Liver (tissue), 9 donors: ENCODE results near the gene DHX57. TPM values are rescaled to one million over a fixed set of nuclear protein-coding genes. Genes with fewer than 3 reads are reported as not detected.
A peak's percentile ranks its signal among the peaks of the same experiment; 100 is the strongest.

ENCODE experiments used
- DNase-seq: peaks from one replicate; pipeline ENCODE4 v3.0.0-alpha.2; 2017; ENCODE audit warnings: low spot score
- H3K27ac ChIP-seq, 2 donors: one replicate each; pipeline ENCODE4 v1.7.0; 2013; ENCODE audit warnings: inconsistent platforms in 2 of 2, low read length in 2 of 2, control low read depth in 1 of 2, low read depth in 1 of 2, mild to moderate bottlenecking in 1 of 2
- H3K27me3 ChIP-seq, 4 donors: one replicate each; pipeline versions ENCODE4 v1.6.1 to v1.7.0; 2013; ENCODE audit warnings: low read length in 3 of 4, inconsistent platforms in 1 of 4, mild to moderate bottlenecking in 1 of 4, moderate library complexity in 1 of 4; ENCODE audit not compliant: control insufficient read depth in 4 of 4, insufficient read depth in 4 of 4
- H3K36me3 ChIP-seq, 4 donors: one replicate each; pipeline versions ENCODE4 v1.6.1 to v1.7.0; 2013; ENCODE audit warnings: low read length in 3 of 4, mild to moderate bottlenecking in 3 of 4, low read depth in 1 of 4, moderate library complexity in 1 of 4; ENCODE audit not compliant: control insufficient read depth in 4 of 4, insufficient read depth in 3 of 4
- H3K4me1 ChIP-seq, 4 donors: one replicate each; pipeline versions ENCODE4 v1.6.1 to v1.7.0; 2013; ENCODE audit warnings: low read length in 3 of 4, mild to moderate bottlenecking in 3 of 4, moderate library complexity in 1 of 4; ENCODE audit not compliant: control insufficient read depth in 4 of 4, insufficient read depth in 4 of 4
- H3K4me3 ChIP-seq, 3 donors: one replicate each; pipeline versions ENCODE4 v1.6.1 to v1.7.0; 2013; ENCODE audit warnings: low read length in 3 of 3, control low read depth in 1 of 3, low read depth in 1 of 3, mild to moderate bottlenecking in 1 of 3
- H3K9ac ChIP-seq, 2 donors: one replicate each; pipeline ENCODE4 v1.7.0; 2013; ENCODE audit warnings: low read length in 2 of 2, mild to moderate bottlenecking in 2 of 2, moderate library complexity in 2 of 2, control low read depth in 1 of 2, low read depth in 1 of 2
- H3K9me3 ChIP-seq, 4 donors: one replicate each; pipeline versions ENCODE4 v1.6.1 to v1.7.0; 2013; ENCODE audit warnings: low read length in 3 of 4; ENCODE audit not compliant: control insufficient read depth in 4 of 4
- ATF3 ChIP-seq: IDR thresholded peaks from 2 replicates; pipeline ENCODE4 v1.6.1; 2016; ENCODE audit warnings: antibody characterized with exemption
- EGR1 ChIP-seq, 2 donors: IDR thresholded peaks; 2 replicates each; pipeline ENCODE4 v1.6.1; 2016 to 2018; ENCODE audit warnings: antibody characterized with exemption in 2 of 2, low read depth in 2 of 2
- FOXA1 ChIP-seq: IDR thresholded peaks from 2 replicates; pipeline ENCODE4 v1.6.1; 2016; ENCODE audit warnings: antibody characterized with exemption
- FOXA2 ChIP-seq: IDR thresholded peaks from 2 replicates; pipeline ENCODE4 v1.6.1; 2016; ENCODE audit warnings: antibody characterized with exemption
- GABPA ChIP-seq, 2 donors: IDR thresholded peaks in 1 of 2; conservative IDR thresholded peaks in 1 of 2; 2 replicates each; pipeline ENCODE4 v1.6.1; 2016; ENCODE audit warnings: antibody characterized with exemption in 2 of 2, mild to moderate bottlenecking in 1 of 2, moderate library complexity in 1 of 2
- HNF4A ChIP-seq, 2 donors: conservative IDR thresholded peaks; 2 replicates each; pipeline ENCODE4 v1.6.1; 2016; ENCODE audit warnings: antibody characterized with exemption in 2 of 2, mild to moderate bottlenecking in 2 of 2
- HNF4G ChIP-seq: IDR thresholded peaks from 2 replicates; pipeline ENCODE4 v1.6.1; 2016; ENCODE audit warnings: antibody characterized with exemption
- JUND ChIP-seq, 2 donors: IDR thresholded peaks; 2 replicates each; pipeline ENCODE4 v1.6.1; 2016; ENCODE audit warnings: antibody characterized with exemption in 2 of 2
- MAX ChIP-seq: IDR thresholded peaks from 2 replicates; pipeline ENCODE4 v1.6.1; 2016; ENCODE audit warnings: antibody characterized with exemption
- NR2F2 ChIP-seq: IDR thresholded peaks from 2 replicates; pipeline ENCODE4 v1.6.1; 2016; ENCODE audit warnings: antibody characterized with exemption
- RAD21 ChIP-seq, 2 donors: IDR thresholded peaks; 2 replicates each; pipeline ENCODE4 v1.6.1; 2016; ENCODE audit warnings: antibody characterized with exemption in 2 of 2, mild to moderate bottlenecking in 2 of 2
- RXRA ChIP-seq, 2 donors: IDR thresholded peaks; 2 replicates each; pipeline ENCODE4 v1.6.1; 2017 to 2018; ENCODE audit warnings: antibody characterized with exemption in 2 of 2, mild to moderate bottlenecking in 1 of 2
- SP1 ChIP-seq: IDR thresholded peaks from 2 replicates; pipeline ENCODE4 v1.6.1; 2018; ENCODE audit warnings: antibody characterized with exemption, mild to moderate bottlenecking
- TAF1 ChIP-seq: conservative IDR thresholded peaks from 2 replicates; pipeline ENCODE4 v1.6.1; 2016; ENCODE audit warnings: antibody characterized with exemption, mild to moderate bottlenecking
- YY1 ChIP-seq: IDR thresholded peaks from 2 replicates; pipeline ENCODE4 v1.6.1; 2016; ENCODE audit warnings: antibody characterized with exemption, mild to moderate bottlenecking
- ZBTB33 ChIP-seq: IDR thresholded peaks from 2 replicates; pipeline ENCODE4 v1.6.1; 2016; ENCODE audit warnings: antibody characterized with exemption
- WGBS: extraction: QIAGEN DNeasy Blood & Tissue Kit; methylation state at CpG from one replicate; pipeline ENCODE4 v1.1.7; 2013; 5-methylcytosine and 5-hydroxymethylcytosine counted together
- polyA plus RNA-seq, 2 donors: library from polyadenylated mRNA; stranded (reverse) in 1 of 2; unstranded in 1 of 2; fragments of 200-250 nt in 1 of 2; fragments of >200 nt in 1 of 2; fragmentation: Nextera tagmentation in 1 of 2; extraction: Ambion mirVana in 1 of 2; gene quantifications; one replicate each; pipeline versions ENCODE4 v1.2.1 to v1.2.3, GENCODE V29; 2013 to 2015
- total RNA-seq, 2 donors: library from RNA; depleted of rRNA; stranded (reverse); fragments of >200 nt; gene quantifications; one replicate each; pipeline ENCODE4 v1.2.3, GENCODE V29; 2014
- TF ChIP-seq, protein P1 (sequence below): IDR thresholded peaks from 2 replicates; pipeline ENCODE4 v1.6.1; 2016; ENCODE audit warnings: antibody characterized with exemption, mild to moderate bottlenecking
- TF ChIP-seq, protein P2 (sequence below): fragments of 150-350 bp; IDR thresholded peaks from 2 replicates; pipeline ENCODE4 v1.5.1; 2017; ENCODE audit warnings: improper control_type of control experiment, low read depth, low read length; ENCODE audit not compliant: missing input control
- donor health status: healthy.
- donor health status: healthy.
- donor health status: healthy.
- donor health status: healthy.
- donor health status: healthy.

Gene DHX57
- total and polyA plus RNA-seq, 4 donors: 2.8 to 8.7 (median 5.4) TPM

GRCh38 chr2:38750891-38751595, 124.7 kb downstream of the DHX57 start, which contains the start of gene SRSF7:
SRSF7 (minus strand) TSS chr2:38751361; CDS start chr2:38751256, 105 bp downstream.
- Histone ChIP-seq H3K36me3 (peaks cover 3 to 32% (median 28%) of the 10 kb centered on the region in 4 donors), H3K9me3 (no peaks in the 10 kb centered on the region), H3K4me1 (peaks cover 4 to 48% (median 41%) of the 10 kb centered on the region in 4 donors), H3K27ac (peak within 1 kb of the TSS; percentile 99 to 100), H3K27me3 (no peaks in the 10 kb centered on the region), H3K9ac (peak within 1 kb of the TSS; percentile 77 to 98), H3K4me3 (peak within 1 kb of the TSS; percentile 82 to 98 (median 97))
- TF ChIP-seq EGR1 (IDR thresholded peaks at IDR 0.05; ENCODE audit: low read depth in 2 of 2) (peak in 1 of 2 donors; percentile 52), TAF1 (peak; percentile 100), SP1 (peak; percentile 83), FOXA1 (no peak), YY1 (peak; percentile 99), HNF4A (conservative IDR thresholded peaks at IDR 0.05) (peak; percentile 19 to 35), ATF3 (peak; percentile 84), MAX (peak; percentile 89), HNF4G (no peak), NR2F2 (peak; percentile 73), FOXA2 (no peak), RAD21 (IDR thresholded peaks at IDR 0.05) (peak; percentile 31 to 52), JUND (IDR thresholded peaks at IDR 0.05) (peak in 1 of 2 donors; percentile 67), ZBTB33 (peak; percentile 18), RXRA (IDR thresholded peaks at IDR 0.05) (peak; percentile 70), GABPA (IDR thresholded peaks at IDR 0.05 in 1 of 2, conservative IDR thresholded peaks at IDR 0.05 in 1 of 2) (peak; percentile 33 to 87)
- TF ChIP-seq, protein P1, sequence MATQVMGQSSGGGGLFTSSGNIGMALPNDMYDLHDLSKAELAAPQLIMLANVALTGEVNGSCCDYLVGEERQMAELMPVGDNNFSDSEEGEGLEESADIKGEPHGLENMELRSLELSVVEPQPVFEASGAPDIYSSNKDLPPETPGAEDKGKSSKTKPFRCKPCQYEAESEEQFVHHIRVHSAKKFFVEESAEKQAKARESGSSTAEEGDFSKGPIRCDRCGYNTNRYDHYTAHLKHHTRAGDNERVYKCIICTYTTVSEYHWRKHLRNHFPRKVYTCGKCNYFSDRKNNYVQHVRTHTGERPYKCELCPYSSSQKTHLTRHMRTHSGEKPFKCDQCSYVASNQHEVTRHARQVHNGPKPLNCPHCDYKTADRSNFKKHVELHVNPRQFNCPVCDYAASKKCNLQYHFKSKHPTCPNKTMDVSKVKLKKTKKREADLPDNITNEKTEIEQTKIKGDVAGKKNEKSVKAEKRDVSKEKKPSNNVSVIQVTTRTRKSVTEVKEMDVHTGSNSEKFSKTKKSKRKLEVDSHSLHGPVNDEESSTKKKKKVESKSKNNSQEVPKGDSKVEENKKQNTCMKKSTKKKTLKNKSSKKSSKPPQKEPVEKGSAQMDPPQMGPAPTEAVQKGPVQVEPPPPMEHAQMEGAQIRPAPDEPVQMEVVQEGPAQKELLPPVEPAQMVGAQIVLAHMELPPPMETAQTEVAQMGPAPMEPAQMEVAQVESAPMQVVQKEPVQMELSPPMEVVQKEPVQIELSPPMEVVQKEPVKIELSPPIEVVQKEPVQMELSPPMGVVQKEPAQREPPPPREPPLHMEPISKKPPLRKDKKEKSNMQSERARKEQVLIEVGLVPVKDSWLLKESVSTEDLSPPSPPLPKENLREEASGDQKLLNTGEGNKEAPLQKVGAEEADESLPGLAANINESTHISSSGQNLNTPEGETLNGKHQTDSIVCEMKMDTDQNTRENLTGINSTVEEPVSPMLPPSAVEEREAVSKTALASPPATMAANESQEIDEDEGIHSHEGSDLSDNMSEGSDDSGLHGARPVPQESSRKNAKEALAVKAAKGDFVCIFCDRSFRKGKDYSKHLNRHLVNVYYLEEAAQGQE: peak; percentile 97
- TF ChIP-seq, protein P2, sequence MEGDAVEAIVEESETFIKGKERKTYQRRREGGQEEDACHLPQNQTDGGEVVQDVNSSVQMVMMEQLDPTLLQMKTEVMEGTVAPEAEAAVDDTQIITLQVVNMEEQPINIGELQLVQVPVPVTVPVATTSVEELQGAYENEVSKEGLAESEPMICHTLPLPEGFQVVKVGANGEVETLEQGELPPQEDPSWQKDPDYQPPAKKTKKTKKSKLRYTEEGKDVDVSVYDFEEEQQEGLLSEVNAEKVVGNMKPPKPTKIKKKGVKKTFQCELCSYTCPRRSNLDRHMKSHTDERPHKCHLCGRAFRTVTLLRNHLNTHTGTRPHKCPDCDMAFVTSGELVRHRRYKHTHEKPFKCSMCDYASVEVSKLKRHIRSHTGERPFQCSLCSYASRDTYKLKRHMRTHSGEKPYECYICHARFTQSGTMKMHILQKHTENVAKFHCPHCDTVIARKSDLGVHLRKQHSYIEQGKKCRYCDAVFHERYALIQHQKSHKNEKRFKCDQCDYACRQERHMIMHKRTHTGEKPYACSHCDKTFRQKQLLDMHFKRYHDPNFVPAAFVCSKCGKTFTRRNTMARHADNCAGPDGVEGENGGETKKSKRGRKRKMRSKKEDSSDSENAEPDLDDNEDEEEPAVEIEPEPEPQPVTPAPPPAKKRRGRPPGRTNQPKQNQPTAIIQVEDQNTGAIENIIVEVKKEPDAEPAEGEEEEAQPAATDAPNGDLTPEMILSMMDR: no peak
- under 1% methylated on average over 68 of the region's 68 CpGs for WGBS
- DNase-seq: peak; percentile 97
